DOHH2 (cell line): Measurements from ENCODE around the gene GAA.

ENCODE experiments used
- H3F3A ChIP-seq: fragments of 200-600 bp; sonication (generic), shearing (Covaris generic); 2 replicates; pipeline ENCODE4 v1.6.0; 2016; ENCODE audit warnings: antibody characterized with exemption, mild to moderate bottlenecking; ENCODE audit not compliant: control insufficient read depth, insufficient read depth
- H3K27ac ChIP-seq: fragments of 200-600 bp; sonication (generic); 2 replicates; pipeline ENCODE4 v1.5.1; 2014; ENCODE audit warnings: low read depth, mild to moderate bottlenecking, low read length, moderate library complexity
- H3K27me3 ChIP-seq: fragments of 200-600 bp; sonication (generic); 2 replicates; pipeline ENCODE4 v1.6.1; 2014; ENCODE audit warnings: mild to moderate bottlenecking, low read length, mixed read lengths; ENCODE audit not compliant: control insufficient read depth
- H3K36me3 ChIP-seq: fragments of 200-600 bp; sonication (generic); 2 replicates; pipeline ENCODE4 v1.6.1; 2014; ENCODE audit warnings: mild to moderate bottlenecking, low read length, moderate library complexity, mixed read lengths; ENCODE audit not compliant: control insufficient read depth
- H3K4me1 ChIP-seq: fragments of 200-600 bp; sonication (generic); 2 replicates; pipeline ENCODE4 v1.6.1; 2014; ENCODE audit warnings: mild to moderate bottlenecking, low read length, mixed read lengths; ENCODE audit not compliant: control insufficient read depth
- H3K4me2 ChIP-seq: fragments of 200-600 bp; sonication (generic); 2 replicates; pipeline ENCODE4 v1.6.0; 2014; ENCODE audit warnings: mild to moderate bottlenecking, low read length, moderate library complexity
- H3K4me3 ChIP-seq: fragments of 200-600 bp; sonication (generic); 2 replicates; pipeline ENCODE4 v1.5.1; 2014; ENCODE audit warnings: mild to moderate bottlenecking, low read length, mixed read lengths
- H3K79me2 ChIP-seq: fragments of 200-600 bp; sonication (generic); 2 replicates; pipeline ENCODE4 v1.6.1; 2014; ENCODE audit warnings: mild to moderate bottlenecking, low read length, mixed read lengths; ENCODE audit not compliant: control insufficient read depth
- H3K9me2 ChIP-seq: fragments of 200-600 bp; sonication (generic); replicated peaks from 2 replicates; pipeline ENCODE4 v1.6.1; 2014; ENCODE audit warnings: mild to moderate bottlenecking, low read length, mixed read lengths; ENCODE audit not compliant: control insufficient read depth
- H3K9me3 ChIP-seq: fragments of 200-600 bp; sonication (generic); 2 replicates; pipeline ENCODE4 v1.6.1; 2014; ENCODE audit warnings: antibody characterized with exemption, low read length, mixed read lengths; ENCODE audit not compliant: control insufficient read depth, insufficient read depth
- H4K20me1 ChIP-seq: fragments of 200-600 bp; sonication (generic); 2 replicates; pipeline ENCODE4 v1.6.0; 2014; ENCODE audit warnings: low read depth, mild to moderate bottlenecking, antibody characterized with exemption, low read length, moderate library complexity; ENCODE audit not compliant: control insufficient read depth, insufficient read depth
- EZH2phosphoT487 ChIP-seq: fragments of 200-600 bp; sonication (generic); IDR thresholded peaks from 2 replicates; pipeline ENCODE4 v1.6.1; 2017; ENCODE audit warnings: borderline replicate concordance, mild to moderate bottlenecking, antibody characterized with exemption, low read length, moderate library complexity, mixed read lengths
- TF ChIP-seq, protein P1 (sequence below): fragments of 200-600 bp; sonication (generic); IDR thresholded peaks from one replicate; pipeline ENCODE4 v1.5.1; 2014; ENCODE audit warnings: antibody characterized with exemption, mild to moderate bottlenecking, low read depth, low read length; ENCODE audit not compliant: poor library complexity, severe bottlenecking

Gene GAA

DNA sequence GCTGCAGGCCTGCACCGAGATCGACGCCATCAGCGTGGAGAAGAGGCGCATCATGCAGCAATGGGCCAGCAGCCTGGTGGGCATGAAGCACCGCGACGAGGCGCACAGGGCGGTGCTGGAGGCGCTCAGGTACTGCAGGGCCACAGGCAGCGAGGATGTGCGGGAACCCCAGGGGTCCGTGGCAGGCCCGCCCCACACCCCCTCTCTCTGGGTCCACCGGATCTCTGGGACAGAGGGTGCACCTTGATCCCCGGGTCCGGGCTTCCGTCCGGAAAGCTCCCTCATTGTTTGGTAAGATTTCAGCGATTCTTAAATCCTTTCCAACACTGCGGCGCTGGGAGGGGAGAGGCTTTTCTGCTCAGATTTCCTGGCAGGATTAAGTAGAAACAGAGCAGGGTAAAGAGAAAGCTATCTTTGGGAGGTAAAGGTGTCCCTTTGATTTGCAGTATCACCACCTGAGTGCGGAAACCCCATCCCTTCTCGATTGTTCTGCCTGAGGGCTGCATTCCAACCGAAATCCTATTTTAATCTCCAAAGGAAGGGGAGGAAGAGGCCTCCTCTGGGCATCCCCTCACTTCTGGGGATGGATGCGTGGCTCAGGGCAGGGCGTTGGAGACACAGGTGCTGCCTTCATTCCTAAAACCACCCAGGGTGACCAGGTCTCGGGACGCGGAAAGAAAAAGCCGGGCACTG is 35.8 kb upstream of the GAA start:
- no peak overlapping the region for H3K27ac ChIP-seq
- H3K36me3 ChIP-seq, result no peaks in the 10 kb centered on the region
- H3K9me3 ChIP-seq, result no peaks in the 10 kb centered on the region
- no peaks in the 10 kb centered on the region for H3K9me2 ChIP-seq
- H3K4me1 ChIP-seq, result no peaks in the 10 kb centered on the region
- H3F3A ChIP-seq, result no peaks in the 10 kb centered on the region
- H3K4me2 ChIP-seq, result no peak overlapping the region
- H3K27me3 ChIP-seq, result no peaks in the 10 kb centered on the region
- H3K79me2 ChIP-seq, result no peaks in the 10 kb centered on the region
- TF ChIP-seq, protein P1, sequence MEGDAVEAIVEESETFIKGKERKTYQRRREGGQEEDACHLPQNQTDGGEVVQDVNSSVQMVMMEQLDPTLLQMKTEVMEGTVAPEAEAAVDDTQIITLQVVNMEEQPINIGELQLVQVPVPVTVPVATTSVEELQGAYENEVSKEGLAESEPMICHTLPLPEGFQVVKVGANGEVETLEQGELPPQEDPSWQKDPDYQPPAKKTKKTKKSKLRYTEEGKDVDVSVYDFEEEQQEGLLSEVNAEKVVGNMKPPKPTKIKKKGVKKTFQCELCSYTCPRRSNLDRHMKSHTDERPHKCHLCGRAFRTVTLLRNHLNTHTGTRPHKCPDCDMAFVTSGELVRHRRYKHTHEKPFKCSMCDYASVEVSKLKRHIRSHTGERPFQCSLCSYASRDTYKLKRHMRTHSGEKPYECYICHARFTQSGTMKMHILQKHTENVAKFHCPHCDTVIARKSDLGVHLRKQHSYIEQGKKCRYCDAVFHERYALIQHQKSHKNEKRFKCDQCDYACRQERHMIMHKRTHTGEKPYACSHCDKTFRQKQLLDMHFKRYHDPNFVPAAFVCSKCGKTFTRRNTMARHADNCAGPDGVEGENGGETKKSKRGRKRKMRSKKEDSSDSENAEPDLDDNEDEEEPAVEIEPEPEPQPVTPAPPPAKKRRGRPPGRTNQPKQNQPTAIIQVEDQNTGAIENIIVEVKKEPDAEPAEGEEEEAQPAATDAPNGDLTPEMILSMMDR, result no peak
- no peak for TF ChIP-seq EZH2phosphoT487
- no peak overlapping the region for H3K4me3 ChIP-seq
- H4K20me1 ChIP-seq, result no peaks in the 10 kb centered on the region

DNA sequence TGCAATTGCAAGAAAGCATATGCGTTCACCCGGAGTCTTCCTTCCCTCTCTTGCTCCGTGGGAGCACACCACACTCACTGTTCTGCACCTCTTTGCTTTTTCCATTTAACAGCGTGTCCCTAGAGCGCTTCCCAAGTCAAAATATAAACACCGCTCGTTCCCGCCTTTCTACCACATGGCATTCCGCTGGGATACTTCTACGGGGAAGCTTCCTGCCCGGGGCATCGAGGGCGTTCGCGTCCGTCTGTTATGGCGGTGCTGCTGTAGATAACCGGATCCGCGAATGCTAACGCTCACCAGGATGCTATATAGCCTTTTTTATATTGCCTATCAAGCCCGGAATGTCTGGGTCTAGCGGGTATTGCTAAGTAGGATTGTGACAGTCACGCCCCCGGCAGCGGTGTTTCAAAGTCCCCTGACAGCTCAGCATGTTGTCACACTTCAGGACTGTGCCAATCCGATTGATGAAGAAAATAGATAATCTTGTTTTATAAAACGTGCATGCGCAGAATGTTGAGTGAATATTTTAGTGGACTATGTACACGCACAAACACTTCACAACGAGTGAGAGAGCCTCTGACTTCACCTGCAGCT is 33.9 kb upstream of the GAA start:
- H3K9me2 ChIP-seq, result no peaks in the 10 kb centered on the region
- H3K27me3 ChIP-seq, result no peaks in the 10 kb centered on the region
- H4K20me1 ChIP-seq, result no peaks in the 10 kb centered on the region
- no peaks in the 10 kb centered on the region for H3K9me3 ChIP-seq
- no peaks in the 10 kb centered on the region for H3K79me2 ChIP-seq
- TF ChIP-seq EZH2phosphoT487, result no peak
- TF ChIP-seq, protein P1, result no peak
- H3K4me2 ChIP-seq, result no peak overlapping the region
- no peaks in the 10 kb centered on the region for H3K4me1 ChIP-seq
- H3K4me3 ChIP-seq, result no peak overlapping the region
- no peak overlapping the region for H3K27ac ChIP-seq
- no peaks in the 10 kb centered on the region for H3K36me3 ChIP-seq
- no peaks in the 10 kb centered on the region for H3F3A ChIP-seq

DNA sequence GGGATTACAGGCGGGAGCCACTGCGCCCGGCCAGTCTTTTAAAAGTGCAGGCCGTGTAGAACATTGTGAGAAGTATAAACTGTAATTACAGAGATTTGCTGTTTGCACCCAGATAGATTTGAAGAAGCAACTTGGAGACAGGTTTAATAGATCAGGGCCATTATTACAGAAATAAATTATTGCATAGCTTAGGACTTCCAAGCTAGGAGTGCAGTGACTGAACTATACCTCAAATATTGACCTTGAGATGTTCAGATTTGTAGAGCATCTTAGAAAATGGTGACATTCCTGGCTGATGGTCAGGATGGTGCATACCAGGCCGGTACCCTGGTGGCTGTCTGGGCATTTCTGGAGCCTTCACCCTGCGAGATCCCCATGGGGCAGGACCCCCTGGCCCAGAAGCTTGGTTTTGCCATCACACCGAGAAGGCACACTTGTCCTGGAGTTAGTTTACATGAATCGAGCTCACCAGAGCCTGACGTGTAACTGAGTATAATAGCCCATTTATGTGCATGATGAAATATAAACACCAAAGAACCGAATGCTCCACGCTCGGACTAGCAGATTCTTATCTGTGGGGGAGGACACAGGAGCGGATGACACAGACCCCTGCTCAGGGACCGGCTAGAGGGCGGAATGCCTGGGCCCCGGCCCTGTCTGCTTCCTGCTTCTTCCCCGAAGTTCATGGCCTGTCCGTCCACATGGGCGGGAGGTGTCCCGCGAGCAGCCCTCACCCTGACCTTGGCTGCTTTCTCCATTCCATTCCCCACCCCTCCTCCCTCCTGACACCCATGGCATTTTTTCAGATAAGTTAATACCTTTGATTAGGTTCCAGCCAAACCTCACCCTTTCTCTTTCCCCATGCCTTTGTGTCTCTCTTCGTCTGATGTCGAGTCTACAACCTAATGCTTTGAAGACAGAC is 32.8 kb upstream of the GAA start:
- Histone ChIP-seq H3K79me2 (no peaks in the 10 kb centered on the region), H3K4me2 (no peak overlapping the region), H3K36me3 (no peaks in the 10 kb centered on the region), H3K4me1 (no peaks in the 10 kb centered on the region), H3K4me3 (no peak overlapping the region), H3K9me2 (no peaks in the 10 kb centered on the region), H3F3A (no peaks in the 10 kb centered on the region), H4K20me1 (no peaks in the 10 kb centered on the region), H3K9me3 (no peaks in the 10 kb centered on the region), H3K27me3 (no peaks in the 10 kb centered on the region), H3K27ac (no peak overlapping the region)
- TF ChIP-seq EZH2phosphoT487, result no peak
- TF ChIP-seq, protein P1, result no peak
